ENCODE measurements around the gene KSR1.
"Not testable (repeated sequence)": the region's sequence is repeated elsewhere in the genome, so short reads cannot be mapped to it uniquely, and the experiment has no call there.

KSR1 gene

DNA sequence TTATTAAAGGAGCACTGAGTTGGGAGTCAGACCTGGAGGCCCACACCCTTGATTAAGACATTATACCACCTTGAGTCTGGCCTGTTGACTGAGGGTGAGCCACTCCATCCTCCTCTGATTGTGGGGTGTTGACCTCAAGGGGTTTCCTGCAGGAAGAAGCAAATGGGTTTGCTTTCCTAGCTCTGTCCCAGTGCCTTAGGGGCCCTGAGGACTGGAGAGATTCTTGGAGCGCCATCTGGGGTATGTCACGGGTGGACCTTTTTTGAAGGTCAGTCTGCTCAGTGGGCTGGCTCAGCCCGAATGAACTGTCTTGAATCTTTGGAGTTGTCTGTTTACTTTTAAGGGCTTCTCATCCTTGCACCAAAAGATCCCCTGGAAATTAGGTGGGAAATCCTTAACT lies 7.8 kb downstream of the KSR1 start:
- not testable (repeated sequence) for H3K9me3 ChIP-seq (ENCODE audit: control insufficient read depth, low read length); H3K4me3 ChIP-seq (ENCODE audit: low read length); H3K4me1 ChIP-seq (ENCODE audit: control insufficient read depth, insufficient read depth, low read length); H3K36me3 ChIP-seq (ENCODE audit: control insufficient read depth, insufficient read depth, low read length, severe bottlenecking); H3K27me3 ChIP-seq (replicated peaks; ENCODE audit: control insufficient read depth, insufficient read depth, low read length); H3K9ac ChIP-seq (ENCODE audit: low read length); DNase-seq (ENCODE audit: low read depth)

DNA sequence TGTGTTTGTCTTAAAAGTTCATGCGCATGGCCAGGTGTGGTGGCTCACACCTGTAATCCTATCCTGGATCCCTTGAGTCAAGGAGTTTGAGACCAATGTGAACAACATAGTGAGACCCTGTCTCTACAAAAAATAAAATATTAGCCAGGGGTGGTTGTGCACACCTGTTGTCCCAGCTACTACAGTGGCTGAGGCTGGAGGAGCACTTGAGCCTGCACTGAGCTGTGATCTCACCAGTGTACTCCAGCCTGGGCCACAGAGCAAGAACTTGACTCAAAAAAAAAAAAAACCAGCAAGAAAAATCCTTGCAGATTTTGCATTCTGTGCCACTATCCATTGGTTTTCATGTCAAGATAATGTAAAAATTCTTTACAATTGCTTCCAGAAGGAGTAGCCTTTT lies 8.2 kb downstream of the KSR1 start:
- no peak for DNase-seq (ENCODE audit: low read depth)
- H3K9me3 ChIP-seq (ENCODE audit: control insufficient read depth, low read length): no peaks in the 10 kb centered on the region
- H3K36me3 ChIP-seq (ENCODE audit: control insufficient read depth, insufficient read depth, low read length, severe bottlenecking): no peaks in the 10 kb centered on the region
- H3K27me3 ChIP-seq (replicated peaks; ENCODE audit: control insufficient read depth, insufficient read depth, low read length): no peaks in the 10 kb centered on the region
- no peak overlapping the region for H3K9ac ChIP-seq (ENCODE audit: low read length)
- peaks cover 3% of the 10 kb centered on the region for H3K4me1 ChIP-seq (ENCODE audit: control insufficient read depth, insufficient read depth, low read length)
- no peak overlapping the region for H3K4me3 ChIP-seq (ENCODE audit: low read length)

DNA sequence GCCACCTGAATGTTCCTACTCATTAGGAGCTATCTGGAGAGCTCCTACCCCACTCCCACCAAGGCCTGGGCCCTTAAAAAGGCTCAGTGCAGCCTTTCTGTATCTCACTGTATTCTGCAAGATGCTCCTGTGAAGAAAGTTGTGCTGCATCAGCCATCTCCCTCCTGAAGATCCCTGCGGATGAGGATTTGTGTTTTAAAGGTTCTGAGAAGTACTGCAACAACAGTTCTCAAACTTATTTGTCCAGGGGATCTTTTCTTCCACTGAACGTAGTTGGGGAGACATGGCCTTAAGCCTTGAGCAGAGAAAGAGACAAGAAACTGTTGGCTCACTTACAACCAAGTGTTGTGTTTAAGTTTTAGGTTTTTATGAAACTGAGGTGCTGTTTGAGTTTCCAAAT lies 9.6 kb downstream of the KSR1 start:
- not testable (repeated sequence) for DNase-seq (ENCODE audit: low read depth); H3K4me3 ChIP-seq (ENCODE audit: low read length)

DNA sequence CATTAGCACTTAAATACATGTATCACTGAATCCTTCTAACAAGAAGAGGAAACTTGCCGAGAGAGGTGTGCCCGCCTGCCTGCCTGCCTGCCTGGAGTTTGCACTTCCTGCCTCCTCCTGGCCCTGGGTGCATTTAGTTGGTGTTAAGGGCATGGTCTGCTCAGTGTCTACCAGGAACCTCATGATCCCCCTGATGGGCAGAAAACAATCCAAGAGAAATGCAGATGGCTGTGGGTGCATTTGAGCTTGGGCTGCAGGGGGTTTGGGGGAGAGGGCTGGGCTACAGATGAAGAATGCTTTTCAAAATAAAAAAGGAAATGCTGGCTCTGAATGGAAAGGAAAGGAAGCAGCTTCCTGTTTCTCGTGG lies 10.1 kb downstream of the KSR1 start:
- H3K4me3 ChIP-seq (ENCODE audit: low read length): no peak overlapping the region
- DNase-seq (ENCODE audit: low read depth): no peak
- H3K9me3 ChIP-seq (ENCODE audit: control insufficient read depth, low read length): no peaks in the 10 kb centered on the region
- peaks cover 16% of the 10 kb centered on the region for H3K4me1 ChIP-seq (ENCODE audit: control insufficient read depth, insufficient read depth, low read length)
- no peaks in the 10 kb centered on the region for H3K36me3 ChIP-seq (ENCODE audit: control insufficient read depth, insufficient read depth, low read length, severe bottlenecking)
- no peaks in the 10 kb centered on the region for H3K27me3 ChIP-seq (replicated peaks; ENCODE audit: control insufficient read depth, insufficient read depth, low read length)
- H3K9ac ChIP-seq (ENCODE audit: low read length): no peak overlapping the region

More for the DNA sequence above, 9.6 kb downstream of the KSR1 start:
- peaks cover 11% of the 10 kb centered on the region for H3K4me1 ChIP-seq (ENCODE audit: control insufficient read depth, insufficient read depth, low read length)
- not testable (repeated sequence) for H3K36me3 ChIP-seq (ENCODE audit: control insufficient read depth, insufficient read depth, low read length, severe bottlenecking); H3K9ac ChIP-seq (ENCODE audit: low read length); H3K9me3 ChIP-seq (ENCODE audit: control insufficient read depth, low read length); H3K27me3 ChIP-seq (replicated peaks; ENCODE audit: control insufficient read depth, insufficient read depth, low read length)

DNA sequence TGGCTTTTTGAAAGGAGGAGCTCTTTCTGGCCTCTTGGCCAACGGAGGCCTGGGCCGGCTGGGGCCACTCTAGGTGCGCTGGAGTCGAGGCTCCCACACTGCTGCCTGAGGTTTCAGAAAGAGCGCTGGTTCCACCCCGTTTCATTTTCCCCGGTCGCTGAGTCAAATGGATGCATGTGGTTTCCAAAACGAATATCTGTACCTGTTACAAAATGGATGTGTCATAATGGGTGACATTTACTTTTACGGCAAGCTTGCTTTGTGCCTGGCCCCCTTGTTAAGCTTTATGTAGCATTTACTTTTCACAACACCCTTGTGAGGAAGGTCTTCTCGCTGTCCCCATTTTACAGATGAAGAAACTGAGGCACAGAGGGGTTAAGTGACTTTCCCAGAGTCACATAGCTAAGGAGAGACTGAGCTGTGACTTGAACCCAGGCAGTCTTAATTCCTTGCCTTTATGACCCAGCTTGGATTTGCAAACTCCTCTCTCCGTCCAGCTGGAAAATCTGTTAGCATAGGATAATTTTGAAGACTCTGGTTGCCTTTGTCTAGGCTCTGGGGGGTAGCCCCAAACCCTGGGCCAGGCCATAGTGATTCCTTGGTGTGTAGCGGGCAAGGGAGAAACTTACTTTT lies 10.6 kb downstream of the KSR1 start:
- Histone ChIP-seq H3K4me3 (ENCODE audit: low read length) (no peak overlapping the region), H3K4me1 (ENCODE audit: control insufficient read depth, insufficient read depth, low read length) (peaks cover 20% of the 10 kb centered on the region), H3K36me3 (ENCODE audit: control insufficient read depth, insufficient read depth, low read length, severe bottlenecking) (no peaks in the 10 kb centered on the region), H3K27me3 (replicated peaks; ENCODE audit: control insufficient read depth, insufficient read depth, low read length) (no peaks in the 10 kb centered on the region), H3K9me3 (ENCODE audit: control insufficient read depth, low read length) (no peaks in the 10 kb centered on the region), H3K9ac (ENCODE audit: low read length) (no peak overlapping the region)
- DNase-seq (ENCODE audit: low read depth): no peak

DNA sequence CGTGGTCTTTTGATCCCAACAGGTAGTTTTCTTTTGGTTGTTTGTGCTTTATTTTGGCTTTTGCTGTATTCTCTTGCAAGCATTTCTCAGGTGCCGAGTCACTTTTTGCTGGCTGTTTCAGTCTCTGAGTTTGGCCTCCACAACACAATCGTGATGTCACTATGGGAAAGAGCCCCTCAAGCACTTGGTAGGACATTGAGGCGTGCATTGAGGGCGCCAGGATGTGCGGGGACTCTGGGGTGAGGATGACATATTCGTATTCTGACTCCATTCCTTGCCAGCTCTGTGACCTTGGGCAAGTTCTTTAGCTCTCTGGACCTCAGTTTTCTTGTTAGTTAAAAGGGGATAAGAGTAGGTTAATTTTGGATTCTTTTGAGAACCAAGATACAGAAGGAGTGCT lies 13.0 kb downstream of the KSR1 start:
- no peaks in the 10 kb centered on the region for H3K36me3 ChIP-seq (ENCODE audit: control insufficient read depth, insufficient read depth, low read length, severe bottlenecking)
- no peaks in the 10 kb centered on the region for H3K9me3 ChIP-seq (ENCODE audit: control insufficient read depth, low read length)

DNA sequence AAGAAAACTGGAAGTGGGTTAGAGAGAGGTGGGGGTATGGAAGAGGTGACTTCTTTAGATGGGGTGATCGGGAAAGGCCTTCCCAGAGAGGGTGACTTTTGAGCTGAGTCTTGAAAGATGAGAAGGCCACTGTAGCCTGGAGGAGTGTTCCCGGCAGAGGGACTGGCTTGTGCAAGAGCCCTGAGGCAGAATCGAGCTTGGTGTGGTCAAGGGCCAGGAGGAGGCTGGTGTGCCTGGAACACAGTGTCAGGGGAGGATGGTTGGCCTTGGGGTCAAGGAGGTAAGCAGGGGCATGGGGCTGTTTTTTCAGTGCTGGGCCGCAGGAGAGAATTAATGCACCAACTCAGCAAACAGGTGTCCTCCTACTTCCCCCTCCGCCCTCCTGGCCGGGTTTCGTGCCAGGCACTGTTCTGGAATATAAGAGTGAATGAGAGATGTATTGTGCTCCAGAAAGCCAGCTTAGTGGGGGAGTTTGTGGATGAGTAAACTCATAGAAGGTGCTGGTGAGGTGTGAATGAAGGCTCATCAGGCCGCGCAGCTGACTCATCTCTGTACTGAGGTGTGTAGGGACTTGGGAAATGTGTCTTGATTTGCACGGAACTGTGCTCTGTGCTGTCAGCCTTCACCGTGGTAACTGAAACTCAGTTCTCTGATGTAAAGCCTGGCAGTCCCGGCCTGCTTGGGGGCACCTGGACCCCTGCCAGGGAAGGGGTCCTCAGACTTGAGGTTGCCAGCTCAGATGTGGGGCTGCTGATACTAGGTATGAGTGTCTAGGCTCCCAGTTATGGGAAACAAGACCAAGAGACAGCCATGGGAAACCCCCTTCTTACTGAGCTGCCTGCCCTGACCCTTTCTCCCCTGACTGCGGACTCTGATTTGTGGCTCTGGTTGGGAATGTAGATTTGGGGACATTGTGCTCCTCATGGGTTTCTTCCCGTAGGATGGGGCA lies 15.3 kb downstream of the KSR1 start:
- H3K4me3 ChIP-seq (ENCODE audit: low read length): no peak overlapping the region
- DNase-seq (ENCODE audit: low read depth): no peak
- H3K9ac ChIP-seq (ENCODE audit: low read length): no peak overlapping the region
- H3K36me3 ChIP-seq (ENCODE audit: control insufficient read depth, insufficient read depth, low read length, severe bottlenecking): no peaks in the 10 kb centered on the region
- peaks cover 36% of the 10 kb centered on the region for H3K4me1 ChIP-seq (ENCODE audit: control insufficient read depth, insufficient read depth, low read length)
- no peaks in the 10 kb centered on the region for H3K27me3 ChIP-seq (replicated peaks; ENCODE audit: control insufficient read depth, insufficient read depth, low read length)
- no peaks in the 10 kb centered on the region for H3K9me3 ChIP-seq (ENCODE audit: control insufficient read depth, low read length)

More for the DNA sequence above, 13.0 kb downstream of the KSR1 start:
- no peak for DNase-seq (ENCODE audit: low read depth)
- no peak overlapping the region for H3K4me3 ChIP-seq (ENCODE audit: low read length)
- H3K4me1 ChIP-seq (ENCODE audit: control insufficient read depth, insufficient read depth, low read length): peaks cover 36% of the 10 kb centered on the region
- no peak overlapping the region for H3K9ac ChIP-seq (ENCODE audit: low read length)
- no peaks in the 10 kb centered on the region for H3K27me3 ChIP-seq (replicated peaks; ENCODE audit: control insufficient read depth, insufficient read depth, low read length)

DNA sequence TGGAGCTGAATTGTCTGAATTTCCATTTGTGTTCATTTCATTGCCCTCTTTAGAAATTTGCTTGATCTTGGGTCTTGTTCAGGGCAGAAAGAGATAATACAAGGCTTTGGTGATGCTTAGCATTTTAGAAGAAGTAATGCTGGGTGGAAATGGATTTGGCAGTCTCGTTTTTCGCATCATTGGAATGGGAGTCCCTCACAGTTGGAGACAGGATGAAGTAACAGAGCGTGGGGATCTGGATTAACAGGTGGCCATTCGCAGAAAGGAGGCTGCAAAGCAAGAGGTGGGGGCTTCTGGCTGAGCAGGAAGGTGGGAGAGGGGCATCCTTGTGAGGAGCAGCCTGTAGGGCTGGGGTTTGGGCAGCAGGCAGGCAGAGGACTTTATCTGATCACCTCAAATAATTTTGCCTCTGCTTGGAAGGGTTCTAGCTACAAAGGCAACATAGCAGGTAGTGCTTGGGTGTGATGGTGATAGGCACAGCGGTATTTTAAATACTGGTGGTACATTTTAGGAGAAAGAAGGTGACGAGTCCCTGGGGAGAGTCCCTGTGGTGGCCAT lies 17.0 kb downstream of the KSR1 start:
- no peak overlapping the region for H3K9ac ChIP-seq (ENCODE audit: low read length)
- no peaks in the 10 kb centered on the region for H3K27me3 ChIP-seq (replicated peaks; ENCODE audit: control insufficient read depth, insufficient read depth, low read length)
- H3K4me1 ChIP-seq (ENCODE audit: control insufficient read depth, insufficient read depth, low read length): peaks cover 36% of the 10 kb centered on the region
- H3K36me3 ChIP-seq (ENCODE audit: control insufficient read depth, insufficient read depth, low read length, severe bottlenecking): no peaks in the 10 kb centered on the region
- no peak overlapping the region for H3K4me3 ChIP-seq (ENCODE audit: low read length)
- DNase-seq (ENCODE audit: low read depth): no peak
- H3K9me3 ChIP-seq (ENCODE audit: control insufficient read depth, low read length): no peaks in the 10 kb centered on the region

DNA sequence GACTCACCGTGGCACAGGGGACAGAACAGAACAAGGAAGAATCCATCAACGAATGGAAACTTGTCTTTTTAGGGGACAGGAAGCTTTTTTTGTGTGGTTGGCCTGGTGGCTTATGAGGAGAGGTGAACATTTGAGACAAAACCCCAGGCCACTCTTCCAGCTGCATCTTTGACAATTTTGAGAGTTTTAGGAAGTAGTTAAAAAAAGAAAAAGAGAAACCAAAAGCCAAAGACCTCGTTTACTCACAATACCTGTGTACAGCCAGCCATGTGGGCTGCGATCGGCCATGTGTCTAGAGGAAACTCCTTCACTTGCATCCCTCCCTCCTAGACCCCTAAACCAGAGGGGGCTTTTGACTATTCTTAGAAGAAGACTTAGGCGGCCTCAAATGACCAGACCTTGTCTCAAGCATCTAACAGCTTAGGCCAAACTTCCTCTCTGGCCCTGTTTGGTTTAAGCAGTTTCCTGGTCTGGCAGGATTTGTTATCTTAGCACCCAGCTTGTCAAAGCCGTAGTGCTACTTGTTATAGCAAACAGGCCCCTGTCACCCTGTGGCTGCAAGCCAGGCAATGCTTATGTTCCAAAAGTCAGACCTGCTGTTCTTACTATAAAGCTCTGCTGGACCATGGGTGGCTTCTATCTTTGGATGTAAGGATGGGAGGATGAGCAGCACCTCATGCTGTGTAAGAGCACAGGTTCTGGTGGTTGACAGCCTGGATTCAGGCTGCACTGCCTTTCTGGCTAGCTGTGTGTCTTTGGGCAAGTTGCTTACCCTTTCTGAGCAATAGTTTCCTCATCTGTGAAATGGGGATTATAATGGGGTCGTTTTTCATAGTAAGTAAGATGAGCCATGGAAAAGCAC lies 17.7 kb downstream of the KSR1 start:
- H3K4me3 ChIP-seq (ENCODE audit: low read length): no peak overlapping the region
- no peak for DNase-seq (ENCODE audit: low read depth)
- no peaks in the 10 kb centered on the region for H3K27me3 ChIP-seq (replicated peaks; ENCODE audit: control insufficient read depth, insufficient read depth, low read length)
- no peaks in the 10 kb centered on the region for H3K9me3 ChIP-seq (ENCODE audit: control insufficient read depth, low read length)
- H3K36me3 ChIP-seq (ENCODE audit: control insufficient read depth, insufficient read depth, low read length, severe bottlenecking): no peaks in the 10 kb centered on the region
- H3K4me1 ChIP-seq (ENCODE audit: control insufficient read depth, insufficient read depth, low read length): peaks cover 36% of the 10 kb centered on the region
- no peak overlapping the region for H3K9ac ChIP-seq (ENCODE audit: low read length)

DNA sequence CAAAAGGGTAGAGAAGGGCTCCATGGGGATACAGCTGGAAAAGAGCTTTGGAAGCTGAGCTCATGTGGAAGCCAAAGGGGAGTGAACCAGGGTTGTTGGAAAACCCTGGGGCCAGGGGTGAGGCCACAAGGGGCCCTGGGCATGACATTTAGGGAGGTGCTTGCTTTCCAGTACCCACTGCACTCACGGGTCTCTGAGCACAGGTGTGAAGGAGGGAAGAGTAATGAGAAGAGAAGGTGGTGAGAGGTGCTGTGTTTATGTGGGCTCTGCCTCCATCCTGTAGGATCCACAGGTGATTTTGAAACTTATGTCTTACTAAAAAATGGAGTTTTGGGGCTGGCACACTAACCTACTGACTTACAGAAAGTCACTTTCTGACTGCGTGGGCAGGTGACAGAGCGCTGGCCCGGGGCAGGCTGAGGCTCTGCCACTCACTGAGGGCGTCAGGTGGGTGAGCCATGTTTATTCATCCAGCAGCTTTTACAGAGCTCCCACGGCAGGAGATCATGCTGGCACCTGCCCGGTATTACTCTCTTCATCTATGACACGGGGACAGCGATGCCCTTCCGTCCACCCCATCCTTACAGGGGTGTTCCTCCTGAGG lies 18.9 kb downstream of the KSR1 start:
- H3K4me3 ChIP-seq (ENCODE audit: low read length): no peak overlapping the region

More for the DNA sequence above, 18.9 kb downstream of the KSR1 start:
- Histone ChIP-seq H3K9me3 (ENCODE audit: control insufficient read depth, low read length) (no peaks in the 10 kb centered on the region), H3K27me3 (replicated peaks; ENCODE audit: control insufficient read depth, insufficient read depth, low read length) (no peaks in the 10 kb centered on the region), H3K9ac (ENCODE audit: low read length) (no peak overlapping the region), H3K36me3 (ENCODE audit: control insufficient read depth, insufficient read depth, low read length, severe bottlenecking) (no peaks in the 10 kb centered on the region), H3K4me1 (ENCODE audit: control insufficient read depth, insufficient read depth, low read length) (peaks cover 29% of the 10 kb centered on the region)
- no peak for DNase-seq (ENCODE audit: low read depth)

All from adipocyte (in vitro differentiated cells).